Measurements from ENCODE around the gene AGBL4. TPM values are rescaled to one million over a fixed set of nuclear protein-coding genes. Genes with fewer than 3 reads are reported as not detected.
A peak's percentile ranks its signal among the peaks of the same experiment; 100 is the strongest.

Gene AGBL4
- not detected for total RNA-seq

- Histone ChIP-seq H3K36me3 (no peaks in the 10 kb centered on the region), H3K27me3 (replicated peaks; ENCODE audit: insufficient read depth) (no peaks in the 10 kb centered on the region), H3K9me3 (no peaks in the 10 kb centered on the region), H3K4me1 (ENCODE audit: control insufficient read depth in 1 of 2, low read depth in 2 of 2) (no peaks in the 10 kb centered on the region), H3K4me3 (peak within 1 kb of the TSS; percentile 70), H3K27ac (no peak within 1 kb of the TSS)
- no peak for TF ChIP-seq CTCF (IDR thresholded peaks at IDR 0.05)
- DNase-seq (ENCODE audit: low spot score) (no peak), ATAC-seq (ENCODE audit: insufficient number of reproducible peaks, low FRiP score, low read depth) (no peak)
Observed at GRCh38 chr1:50023292-50024159, at the start of gene AGBL4. Gene AGBL4, minus strand, starts transcription at chr1:50023954.

- Histone ChIP-seq H3K36me3 (no peaks in the 10 kb centered on the region), H3K27ac (no peak overlapping the region), H3K9me3 (no peaks in the 10 kb centered on the region), H3K27me3 (replicated peaks; ENCODE audit: insufficient read depth) (no peaks in the 10 kb centered on the region), H3K4me3 (no peak overlapping the region), H3K4me1 (ENCODE audit: control insufficient read depth in 1 of 2, low read depth in 2 of 2) (no peaks in the 10 kb centered on the region)
- ATAC-seq (ENCODE audit: insufficient number of reproducible peaks, low FRiP score, low read depth) (no peak), DNase-seq (ENCODE audit: low spot score) (no peak)
- no peak for TF ChIP-seq CTCF (IDR thresholded peaks at IDR 0.05)
Observed at GRCh38 chr1:50066806-50067205, 43.1 kb upstream of the AGBL4 start.

- no peak for TF ChIP-seq CTCF (IDR thresholded peaks at IDR 0.05)
- no peaks in the 10 kb centered on the region for H3K36me3 ChIP-seq
- ATAC-seq (ENCODE audit: insufficient number of reproducible peaks, low FRiP score, low read depth) (no peak), DNase-seq (ENCODE audit: low spot score) (no peak)
- H3K4me1 ChIP-seq (ENCODE audit: control insufficient read depth in 1 of 2, low read depth in 2 of 2) = no peaks in the 10 kb centered on the region
- H3K27ac ChIP-seq = no peak overlapping the region
- no peaks in the 10 kb centered on the region for H3K27me3 ChIP-seq (replicated peaks; ENCODE audit: insufficient read depth)
- H3K9me3 ChIP-seq = no peaks in the 10 kb centered on the region
- H3K4me3 ChIP-seq = no peak overlapping the region
Observed at GRCh38 chr1:50060279-50060678, 36.5 kb upstream of the AGBL4 start.

GRCh38 chr1:50048791-50049190 is 25.0 kb upstream of the AGBL4 start:
- Histone ChIP-seq H3K27me3 (replicated peaks; ENCODE audit: insufficient read depth) (no peaks in the 10 kb centered on the region), H3K9me3 (no peaks in the 10 kb centered on the region), H3K27ac (no peak overlapping the region), H3K4me1 (ENCODE audit: control insufficient read depth in 1 of 2, low read depth in 2 of 2) (no peaks in the 10 kb centered on the region), H3K4me3 (no peak overlapping the region), H3K36me3 (no peaks in the 10 kb centered on the region)
- DNase-seq (ENCODE audit: low spot score) = no peak
- TF ChIP-seq CTCF (IDR thresholded peaks at IDR 0.05) = no peak
- ATAC-seq (ENCODE audit: insufficient number of reproducible peaks, low FRiP score, low read depth) = no peak

GRCh38 chr1:50047916-50048694 is 24.4 kb upstream of the AGBL4 start:
- ATAC-seq (ENCODE audit: insufficient number of reproducible peaks, low FRiP score, low read depth) (no peak), DNase-seq (ENCODE audit: low spot score) (no peak)
- Histone ChIP-seq H3K9me3 (no peaks in the 10 kb centered on the region), H3K36me3 (no peaks in the 10 kb centered on the region), H3K4me1 (ENCODE audit: control insufficient read depth in 1 of 2, low read depth in 2 of 2) (no peaks in the 10 kb centered on the region), H3K4me3 (peak overlapping the region; percentile 14), H3K27me3 (replicated peaks; ENCODE audit: insufficient read depth) (no peaks in the 10 kb centered on the region), H3K27ac (no peak overlapping the region)
- TF ChIP-seq CTCF (IDR thresholded peaks at IDR 0.05) = no peak
